Activated CD8-positive, alpha-beta T cell treated with anti-CD3 and anti-CD28 coated beads for 36 hours (primary cell): ENCODE measurements around the gene SUN1. TPM values are rescaled to one million over a fixed set of nuclear protein-coding genes. Genes with fewer than 3 reads are reported as not detected.

ENCODE experiments used
- ATAC-seq: fragments of 200-7000 bp; cut with Tn5 transposase; one replicate; pipeline ENCODE4 v1.10.0; 2021; ENCODE audit warnings: mild to moderate bottlenecking, moderate library complexity
- CTCF ChIA-PET: fragments of 350-600 bp; sonication (Branson Sonifier 250); formaldehyde crosslinking; loops from one replicate; lab custom pipeline; 2021; ENCODE audit warnings: antibody characterized with exemption; lab: Charles Lee
- POLR2A ChIA-PET: fragments of 350-600 bp; sonication (Branson Sonifier 250); formaldehyde crosslinking; loops from one replicate; lab custom pipeline; 2021; ENCODE audit warnings: antibody characterized with exemption; lab: Charles Lee
- DNase-seq: peaks from one replicate; pipeline ENCODE4 v3.0.0-alpha.2; 2020
- H3K27ac Mint-ChIP-seq: one replicate; pipeline ENCODE4 v1.8.0; 2021; ENCODE audit warnings: mild to moderate bottlenecking, mixed read lengths
- H3K27me3 Mint-ChIP-seq: one replicate; pipeline ENCODE4 v1.8.0; 2021; ENCODE audit warnings: mixed read lengths
- H3K36me3 Mint-ChIP-seq: one replicate; pipeline ENCODE4 v1.8.0; 2021; ENCODE audit warnings: low read depth, mixed read lengths
- H3K4me1 Mint-ChIP-seq: one replicate; pipeline ENCODE4 v1.8.0; 2021; ENCODE audit warnings: low read depth, mixed read lengths
- H3K4me3 Mint-ChIP-seq: one replicate; pipeline ENCODE4 v1.8.0; 2021; ENCODE audit warnings: mild to moderate bottlenecking, moderate library complexity, mixed read lengths
- H3K9me3 Mint-ChIP-seq: one replicate; pipeline ENCODE4 v1.8.0; 2021; ENCODE audit warnings: mixed read lengths
- intact Hi-C: fragments of 100-400 bp; cut with micrococcal nuclease; formaldehyde crosslinking; loops from one replicate; pipeline ENCODE4 v1.10.0; 2022
- total RNA-seq, 2 experiments: library from RNA; stranded (reverse); gene quantifications; one replicate each; pipeline ENCODE4 v1.2.3, GENCODE V29; 2021
- TF ChIP-seq, protein P1 (sequence below): fragments of 200-600 bp; IDR thresholded peaks from one replicate; pipeline ENCODE4 v1.8.0; 2022; ENCODE audit warnings: antibody characterized with exemption, mild to moderate bottlenecking

The SUN1 gene
- total RNA-seq, 2 experiments from 2014 or later, result 71.3 to 71.6 TPM

DNA sequence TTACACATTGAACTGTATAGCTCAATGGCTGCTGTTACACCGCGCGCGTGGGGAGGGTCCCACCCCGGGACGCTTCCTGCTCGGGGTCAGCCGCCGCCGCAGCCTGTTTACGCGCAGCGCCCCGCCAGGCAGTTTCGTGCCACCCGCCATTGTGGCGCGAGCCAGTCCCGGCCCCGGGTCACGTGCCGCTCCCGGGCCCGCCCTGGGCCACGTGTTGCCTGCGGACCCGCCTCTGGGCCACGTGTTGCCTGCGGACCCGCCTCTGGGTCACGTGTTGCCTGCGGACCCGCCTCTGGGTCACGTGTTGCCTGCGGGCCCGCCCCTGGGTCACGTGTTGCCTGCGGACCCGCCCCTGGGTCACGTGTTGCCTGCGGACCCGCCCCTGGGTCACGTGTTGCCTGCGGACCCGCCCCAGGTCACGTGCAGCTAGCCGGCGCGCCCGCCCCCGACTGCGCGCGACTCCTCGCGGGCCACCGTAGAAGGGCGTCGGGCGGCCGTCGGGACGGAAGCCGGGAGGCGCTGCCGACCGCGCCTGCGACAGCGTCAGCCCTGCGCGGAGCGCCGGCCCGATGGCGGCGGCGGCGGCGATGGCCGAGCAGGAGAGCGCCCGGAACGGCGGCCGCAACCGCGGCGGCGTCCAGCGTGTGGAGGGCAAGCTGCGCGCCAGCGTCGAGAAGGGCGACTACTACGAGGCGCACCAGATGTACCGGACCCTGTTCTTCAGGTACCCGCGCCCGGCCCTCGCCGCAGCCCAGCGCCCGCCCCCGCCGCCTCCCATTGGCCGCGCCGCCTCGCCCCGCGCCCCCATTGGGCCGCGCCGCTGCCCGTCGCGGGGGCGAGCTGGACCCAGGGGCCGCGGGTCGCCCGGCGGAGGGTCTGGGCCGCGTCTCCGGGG, 44.0 kb downstream of the SUN1 start, which contains the start of gene GET4:
Gene GET4 (plus strand): TSS at position 478 of the 895 bp plus-strand sequence. CDS start 92 bp downstream, at position 570.
- ATAC-seq, result peak; percentile 80
- intact Hi-C loops, result no loop called here
- H3K4me3 Mint-ChIP-seq, result peak within 1 kb of the TSS; percentile 93
- H3K27me3 Mint-ChIP-seq, result no peaks in the 10 kb centered on the region
- peak; percentile 97 for DNase-seq
- peak within 1 kb of the TSS; percentile 88 for H3K27ac Mint-ChIP-seq
- H3K36me3 Mint-ChIP-seq, result peaks cover 25% of the 10 kb centered on the region
- TF ChIP-seq, protein P1, sequence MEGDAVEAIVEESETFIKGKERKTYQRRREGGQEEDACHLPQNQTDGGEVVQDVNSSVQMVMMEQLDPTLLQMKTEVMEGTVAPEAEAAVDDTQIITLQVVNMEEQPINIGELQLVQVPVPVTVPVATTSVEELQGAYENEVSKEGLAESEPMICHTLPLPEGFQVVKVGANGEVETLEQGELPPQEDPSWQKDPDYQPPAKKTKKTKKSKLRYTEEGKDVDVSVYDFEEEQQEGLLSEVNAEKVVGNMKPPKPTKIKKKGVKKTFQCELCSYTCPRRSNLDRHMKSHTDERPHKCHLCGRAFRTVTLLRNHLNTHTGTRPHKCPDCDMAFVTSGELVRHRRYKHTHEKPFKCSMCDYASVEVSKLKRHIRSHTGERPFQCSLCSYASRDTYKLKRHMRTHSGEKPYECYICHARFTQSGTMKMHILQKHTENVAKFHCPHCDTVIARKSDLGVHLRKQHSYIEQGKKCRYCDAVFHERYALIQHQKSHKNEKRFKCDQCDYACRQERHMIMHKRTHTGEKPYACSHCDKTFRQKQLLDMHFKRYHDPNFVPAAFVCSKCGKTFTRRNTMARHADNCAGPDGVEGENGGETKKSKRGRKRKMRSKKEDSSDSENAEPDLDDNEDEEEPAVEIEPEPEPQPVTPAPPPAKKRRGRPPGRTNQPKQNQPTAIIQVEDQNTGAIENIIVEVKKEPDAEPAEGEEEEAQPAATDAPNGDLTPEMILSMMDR, result no peak
- ChIA-PET CTCF (interaction anchor here (1.2 to 2.5 kb wide), 5 partner anchors 64 to 554 kb away, joined by 3 to 9 read pairs (median 5); no protein-coding TSS in a partner anchor), POLR2A (interaction anchor here (0.7 to 1.7 kb wide), 5 partner anchors 11 to 88 kb away, joined by 4 to 6 read pairs (median 4); no protein-coding TSS in a partner anchor)
- H3K4me1 Mint-ChIP-seq, result peaks cover 36% of the 10 kb centered on the region
- no peaks in the 10 kb centered on the region for H3K9me3 Mint-ChIP-seq

DNA sequence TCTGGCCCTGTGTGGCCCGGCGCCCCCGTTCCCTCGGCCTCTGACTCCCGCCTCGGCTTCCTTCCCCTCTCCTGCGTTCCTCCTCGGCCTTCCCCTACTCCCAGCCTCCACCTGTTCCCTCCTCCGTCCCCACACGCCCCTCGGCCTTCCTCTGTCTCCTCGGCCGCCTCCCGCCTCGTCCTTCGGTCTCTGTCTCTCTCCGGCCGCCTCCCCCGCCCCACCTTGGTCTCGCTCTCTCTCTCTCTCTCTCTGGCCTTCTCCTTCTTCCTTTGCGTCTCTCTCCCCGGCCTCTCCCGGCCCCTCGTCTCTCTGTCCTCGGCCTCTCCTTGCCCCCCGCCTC, 44.7 kb downstream of the SUN1 start:
- peaks cover 25% of the 10 kb centered on the region for H3K36me3 Mint-ChIP-seq
- no peaks in the 10 kb centered on the region for H3K9me3 Mint-ChIP-seq
- peaks cover 40% of the 10 kb centered on the region for H3K4me1 Mint-ChIP-seq
- DNase-seq (peak; percentile 33), ATAC-seq (no peak)
- H3K27ac Mint-ChIP-seq, result peak overlapping the region; percentile 88
- ChIA-PET POLR2A (interaction anchor here (0.8 to 1.4 kb wide), 2 partner anchors 11 to 46 kb away, joined by 4 read pairs; no protein-coding TSS in a partner anchor), CTCF (no interaction called here)
- no peaks in the 10 kb centered on the region for H3K27me3 Mint-ChIP-seq
- intact Hi-C loops, result no loop called here
- H3K4me3 Mint-ChIP-seq, result peak overlapping the region; percentile 93
- TF ChIP-seq, protein P1, result no peak

DNA sequence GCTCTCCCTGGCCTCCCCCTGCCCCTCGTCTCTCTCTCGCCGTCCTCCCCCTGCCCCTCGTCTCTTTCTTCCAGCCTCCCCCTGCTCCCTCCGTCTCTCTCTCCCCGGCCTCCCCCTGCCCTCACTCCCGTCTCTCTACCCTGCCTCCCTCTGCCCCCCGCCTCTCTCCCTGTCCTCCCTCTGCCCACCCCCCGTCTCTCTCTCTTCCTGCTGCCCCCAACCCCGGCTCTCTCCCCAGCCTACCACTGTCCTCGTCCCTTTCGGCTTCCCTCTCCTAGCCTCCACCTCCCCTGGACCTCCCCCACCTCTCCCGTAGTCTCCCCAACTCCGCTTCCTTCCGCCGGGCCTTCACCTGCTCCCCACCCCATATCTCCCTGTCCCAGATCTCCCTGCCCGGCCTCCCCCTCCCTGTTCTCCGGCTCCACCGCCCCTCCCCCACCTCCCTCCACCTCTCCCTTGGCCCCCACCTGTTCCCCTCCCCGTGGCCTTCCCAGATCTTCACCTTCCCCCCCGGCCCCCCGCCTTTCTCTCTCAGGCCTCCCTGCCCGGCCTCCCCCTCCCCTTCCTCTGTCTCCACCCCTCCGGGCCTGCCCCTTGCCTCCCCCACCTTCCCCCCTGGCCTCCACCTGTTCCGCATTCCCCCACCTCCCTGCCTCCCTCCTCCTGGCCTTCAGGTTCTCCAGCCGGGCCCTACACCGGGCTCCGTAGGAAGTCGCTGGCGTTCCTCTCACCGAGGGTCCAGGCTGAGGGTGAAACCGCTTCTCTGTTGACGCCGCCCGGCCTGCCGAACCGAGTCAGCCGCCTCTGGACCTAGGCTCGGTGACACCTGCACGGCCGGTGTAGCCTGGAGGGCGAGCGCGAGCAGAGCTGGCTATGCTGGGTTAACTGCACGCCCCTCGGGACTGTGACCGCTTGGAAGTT, 45.3 kb downstream of the SUN1 start:
- peaks cover 42% of the 10 kb centered on the region for H3K4me1 Mint-ChIP-seq
- DNase-seq, result no peak
- peaks cover 21% of the 10 kb centered on the region for H3K36me3 Mint-ChIP-seq
- H3K27me3 Mint-ChIP-seq, result no peaks in the 10 kb centered on the region
- ChIA-PET POLR2A (interaction anchor here (0.8 kb wide), 2 partner anchors 46 to 89 kb away, joined by 4 read pairs; no protein-coding TSS in a partner anchor), CTCF (no interaction called here)
- ATAC-seq, result no peak
- no peaks in the 10 kb centered on the region for H3K9me3 Mint-ChIP-seq
- H3K4me3 Mint-ChIP-seq, result peak overlapping the region; percentile 93
- H3K27ac Mint-ChIP-seq, result peak overlapping the region; percentile 88
- TF ChIP-seq, protein P1, result no peak
- intact Hi-C loops, result no loop called here

DNA sequence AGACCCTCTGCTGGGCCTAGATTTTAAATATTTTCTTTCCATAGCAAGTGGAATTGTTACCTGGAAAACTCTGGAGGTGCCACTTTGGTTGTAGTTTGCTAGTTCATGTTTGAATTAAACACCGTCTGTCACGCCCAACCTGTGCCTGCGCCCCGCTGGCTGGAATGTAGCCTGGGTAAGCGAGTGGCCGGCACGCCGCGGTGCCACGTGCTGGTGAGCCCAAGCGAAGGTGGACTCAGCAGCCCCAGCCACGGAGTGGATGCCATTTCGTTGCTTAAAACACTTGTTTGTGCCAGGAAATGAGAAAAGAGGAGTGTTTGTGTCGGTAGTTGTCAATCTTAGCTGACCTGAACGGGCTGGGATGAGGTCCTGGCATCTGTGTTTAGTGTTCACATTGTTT, 46.8 kb downstream of the SUN1 start:
- peak overlapping the region; percentile 44 for H3K4me3 Mint-ChIP-seq
- H3K4me1 Mint-ChIP-seq, result peaks cover 37% of the 10 kb centered on the region
- H3K27ac Mint-ChIP-seq, result no peak overlapping the region

More for the DNA sequence above, 46.8 kb downstream of the SUN1 start:
- no peak for DNase-seq
- no peak for ATAC-seq
- H3K27me3 Mint-ChIP-seq, result no peaks in the 10 kb centered on the region
- no peaks in the 10 kb centered on the region for H3K9me3 Mint-ChIP-seq
- intact Hi-C loops, result no loop called here
- POLR2A ChIA-PET, result interaction anchor here (1.5 kb wide), 1 partner anchor 15 kb away, joined by 5 read pairs; no protein-coding TSS in a partner anchor
- CTCF ChIA-PET, result no interaction called here
- peaks cover 8% of the 10 kb centered on the region for H3K36me3 Mint-ChIP-seq
- TF ChIP-seq, protein P1, result no peak
